G401.6 (cell line): ENCODE measurements around the gene PPT2.
"Not testable (repeated sequence)": the region's sequence is repeated elsewhere in the genome, so short reads cannot be mapped to it uniquely, and the experiment has no call there.

Experiments used
- FAIRE-seq: peaks from 2 replicates; lab custom pipeline; 2012; peaks lifted over from hg19 to GRCh38; lab: Jason Lieb, UNC

PPT2 gene

DNA sequence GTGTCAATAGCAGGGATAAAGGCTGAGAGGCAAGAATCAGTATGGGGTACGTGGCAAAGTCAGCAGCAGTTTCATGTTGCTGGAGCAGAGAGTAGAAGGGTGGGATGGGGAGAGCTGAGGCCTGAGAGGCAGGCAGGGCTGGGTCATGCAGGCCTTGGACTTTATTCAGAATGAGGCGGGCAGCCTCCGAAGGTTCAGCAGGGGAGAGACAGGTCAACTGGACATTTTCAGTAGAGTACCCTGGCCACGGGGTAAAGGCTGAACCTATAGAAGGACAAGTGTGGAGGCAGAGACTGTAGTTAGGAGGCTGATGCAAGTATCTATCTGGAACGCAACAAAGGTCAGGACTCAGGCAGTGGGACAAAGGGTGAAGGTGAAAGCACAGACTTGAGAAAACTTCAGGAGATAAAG, 56.3 kb downstream of the PPT2 start:
- no peak for FAIRE-seq

DNA sequence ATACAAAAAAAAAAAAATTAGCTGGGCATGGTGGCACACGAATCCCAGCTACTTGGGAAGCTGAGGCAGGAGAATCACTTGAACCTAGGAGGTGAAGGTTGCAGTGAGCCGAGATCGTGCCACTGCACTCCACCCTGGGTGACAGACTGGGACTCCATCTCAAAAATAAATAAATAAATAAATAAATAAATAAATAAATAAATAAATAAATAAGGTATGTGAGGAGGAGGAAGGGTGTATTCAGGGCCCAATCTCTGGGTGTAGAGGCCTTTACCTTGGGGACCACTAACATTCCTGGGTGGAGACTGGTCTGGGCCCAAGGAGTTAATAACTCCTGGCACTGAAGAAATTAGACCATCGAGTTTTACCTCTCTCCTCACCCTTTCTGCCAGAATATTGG, 57.5 kb downstream of the PPT2 start:
- not testable (repeated sequence) for FAIRE-seq

DNA sequence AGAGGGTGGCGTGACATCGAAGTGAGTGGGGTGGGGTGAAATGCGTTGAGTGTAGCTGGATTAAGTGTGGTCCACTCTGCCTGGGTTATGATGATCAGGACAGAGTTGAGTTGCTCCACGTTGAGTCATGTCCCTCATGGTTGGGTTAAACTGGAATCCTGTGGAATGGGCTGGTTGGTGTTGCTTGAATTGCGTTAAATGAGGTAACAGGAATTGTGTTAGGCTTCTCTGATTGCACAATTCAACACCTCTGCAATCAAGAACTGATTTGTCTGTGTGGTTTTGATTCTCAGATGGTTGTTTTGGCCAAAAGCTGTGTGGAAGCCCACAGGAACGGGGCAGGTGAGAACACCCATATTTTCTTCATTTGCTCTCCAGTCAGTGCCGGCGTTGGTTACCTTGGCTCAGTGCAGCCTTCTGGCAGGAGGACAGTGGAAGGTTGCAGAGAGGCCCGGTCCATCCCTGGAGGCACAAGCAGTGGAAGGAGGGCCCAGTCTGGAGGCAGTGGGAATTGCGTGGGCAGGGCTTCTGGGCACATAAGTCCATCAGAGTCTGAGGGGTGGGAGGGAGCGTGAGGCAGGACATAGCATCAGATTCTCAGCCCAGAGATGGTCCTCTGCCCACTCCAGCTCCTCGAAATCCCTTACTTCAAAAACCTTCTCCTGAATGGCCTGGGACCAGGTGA, 58.3 kb downstream of the PPT2 start:
- FAIRE-seq: no peak
